ENCODE data around the gene GSTT2B.
"Not testable (repeated sequence)": the region's sequence is repeated elsewhere in the genome, so short reads cannot be mapped to it uniquely, and the experiment has no call there.

The GSTT2B gene

GRCh38 chr22:23980567-23980966 lies 19.6 kb upstream of the GSTT2B start:
- DNase-seq, result not testable (repeated sequence)

GRCh38 chr22:23979557-23980240 lies 18.7 kb upstream of the GSTT2B start, which contains the start of gene GSTT2:
TSS of gene GSTT2 (plus strand) at chr22:23980134.
- not testable (repeated sequence) for DNase-seq

- DNase-seq, result not testable (repeated sequence)
Measured at GRCh38 chr22:23977304-23977703, 16.3 kb upstream of the GSTT2B start.

- DNase-seq, result not testable (repeated sequence)
Measured at GRCh38 chr22:23974836-23975352, 13.9 kb upstream of the GSTT2B start.

GRCh38 chr22:23974345-23974744 lies 13.3 kb upstream of the GSTT2B start, which contains the start of gene DDT:
TSS of gene DDT (minus strand) at chr22:23974441. CDS start at chr22:23974414, 27 bp downstream.
- not testable (repeated sequence) for DNase-seq

GRCh38 chr22:23971927-23972326 lies 10.9 kb upstream of the GSTT2B start:
- not testable (repeated sequence) for DNase-seq

- no peak for DNase-seq
Measured at GRCh38 chr22:23970816-23971486, 10.0 kb upstream of the GSTT2B start.

- DNase-seq, result no peak
Measured at GRCh38 chr22:23970201-23970641, 9.2 kb upstream of the GSTT2B start.

- DNase-seq, result no peak
Measured at GRCh38 chr22:23969071-23969470, 8.1 kb upstream of the GSTT2B start.

GRCh38 chr22:23966568-23966967 lies 5.6 kb upstream of the GSTT2B start, which contains the start of gene DDTL:
TSS of gene DDTL (plus strand) at chr22:23966888. CDS start at chr22:23966915, 27 bp downstream.
- DNase-seq, result not testable (repeated sequence)

- DNase-seq, result not testable (repeated sequence)
Measured at GRCh38 chr22:23966094-23966493, 5.1 kb upstream of the GSTT2B start.

GRCh38 chr22:23956301-23956900 lies 4.6 kb downstream of the GSTT2B start:
- not testable (repeated sequence) for DNase-seq

GRCh38 chr22:23955886-23956285 lies 5.1 kb downstream of the GSTT2B start:
- DNase-seq, result not testable (repeated sequence)

- not testable (repeated sequence) for DNase-seq
Measured at GRCh38 chr22:23954991-23955305, 6.0 kb downstream of the GSTT2B start.

- DNase-seq, result not testable (repeated sequence)
Measured at GRCh38 chr22:23954193-23954990, 6.6 kb downstream of the GSTT2B start.

GRCh38 chr22:23953485-23953884 lies 7.5 kb downstream of the GSTT2B start:
- not testable (repeated sequence) for DNase-seq

- not testable (repeated sequence) for DNase-seq
Measured at GRCh38 chr22:23952794-23953405, 8.1 kb downstream of the GSTT2B start.

- DNase-seq, result not testable (repeated sequence)
Measured at GRCh38 chr22:23951383-23951782, 9.6 kb downstream of the GSTT2B start.

- not testable (repeated sequence) for DNase-seq
Measured at GRCh38 chr22:23949764-23950163, 11.2 kb downstream of the GSTT2B start.

- DNase-seq, result not testable (repeated sequence)
Measured at GRCh38 chr22:23947391-23947790, 13.6 kb downstream of the GSTT2B start.

GRCh38 chr22:23940166-23940565 lies 20.8 kb downstream of the GSTT2B start:
- DNase-seq, result not testable (repeated sequence)

- DNase-seq, result no peak
Measured at GRCh38 chr22:23939017-23939357, 22.0 kb downstream of the GSTT2B start.
